NCI-H2196 (cell line): ENCODE results near the gene TSPEAR.

Experiments
- DNase-seq: peaks from one replicate; lab custom pipeline; 2025; ENCODE audit not compliant: unreplicated experiment; lab: John Stamatoyannopoulos, UW

Gene TSPEAR

DNA sequence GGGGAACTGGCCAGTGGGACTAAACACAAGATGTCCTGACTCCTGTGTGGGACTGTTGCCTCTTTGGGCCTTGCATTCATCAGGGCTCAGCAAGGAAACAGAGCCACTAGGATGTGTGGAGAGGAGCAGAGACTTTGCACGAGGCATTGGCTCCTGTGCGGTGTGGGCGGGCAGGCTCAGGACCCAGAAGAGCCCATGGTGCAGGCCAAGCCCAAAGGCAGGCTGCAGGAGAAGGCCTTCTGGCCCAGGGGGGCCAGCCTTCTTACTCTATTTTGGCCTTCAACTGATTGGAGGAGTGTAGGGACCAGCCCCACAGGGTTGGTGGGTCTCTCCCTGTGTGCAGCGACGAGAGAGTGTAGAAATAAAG is 232.6 kb downstream of the TSPEAR start:
- DNase-seq, result no peak

DNA sequence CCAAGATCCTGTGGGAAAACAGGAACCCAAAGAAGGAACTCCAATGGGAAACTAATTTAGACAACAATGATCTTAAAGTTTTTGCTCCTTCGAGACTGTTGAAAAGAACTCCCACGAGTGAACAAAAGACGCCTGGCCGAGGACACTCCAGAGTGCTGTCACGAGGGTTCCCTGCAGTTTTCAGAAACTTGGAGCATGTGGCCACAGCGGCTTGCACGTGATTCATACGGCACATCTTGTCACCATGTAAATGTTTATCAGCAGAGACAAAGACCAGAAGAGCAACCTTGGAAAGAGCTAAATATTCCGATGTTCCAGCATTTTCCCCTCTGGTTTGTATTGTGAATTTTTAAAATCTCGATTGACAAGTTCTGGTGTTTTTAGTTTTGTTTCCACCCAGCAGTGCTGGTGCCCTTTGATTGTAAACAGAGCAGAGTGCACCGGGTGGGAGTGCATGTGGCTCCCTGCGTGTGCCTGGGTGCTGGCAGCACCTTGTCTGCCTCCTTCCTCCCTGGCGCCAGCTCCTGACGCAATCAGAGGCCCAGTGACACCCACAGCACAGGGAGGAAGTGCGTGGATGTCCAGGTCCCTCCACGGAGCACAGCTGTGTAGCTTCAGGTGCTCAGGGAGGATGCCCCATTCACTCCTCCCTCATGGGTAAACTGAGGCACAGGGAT is 233.1 kb downstream of the TSPEAR start:
- DNase-seq, result no peak

DNA sequence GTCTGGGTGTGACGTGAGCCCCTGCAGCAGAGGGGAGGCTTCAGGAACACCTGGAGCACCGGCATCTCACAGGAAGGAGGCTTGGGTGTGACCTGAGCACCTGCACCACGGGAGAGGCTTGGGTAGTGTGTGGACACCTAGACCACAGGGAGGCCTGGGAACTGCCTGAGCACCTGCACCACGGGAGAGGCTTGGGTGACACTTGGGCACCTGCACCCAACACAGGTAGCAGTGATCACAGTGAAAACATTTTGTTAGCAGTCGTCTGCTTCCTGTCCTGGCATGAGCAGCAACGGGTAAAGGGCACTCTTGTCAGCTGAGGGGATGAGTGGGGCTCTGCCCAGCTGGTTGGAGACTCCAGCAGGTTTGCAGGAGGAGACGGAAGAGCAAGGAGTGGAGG is 233.7 kb downstream of the TSPEAR start:
- DNase-seq, result no peak

DNA sequence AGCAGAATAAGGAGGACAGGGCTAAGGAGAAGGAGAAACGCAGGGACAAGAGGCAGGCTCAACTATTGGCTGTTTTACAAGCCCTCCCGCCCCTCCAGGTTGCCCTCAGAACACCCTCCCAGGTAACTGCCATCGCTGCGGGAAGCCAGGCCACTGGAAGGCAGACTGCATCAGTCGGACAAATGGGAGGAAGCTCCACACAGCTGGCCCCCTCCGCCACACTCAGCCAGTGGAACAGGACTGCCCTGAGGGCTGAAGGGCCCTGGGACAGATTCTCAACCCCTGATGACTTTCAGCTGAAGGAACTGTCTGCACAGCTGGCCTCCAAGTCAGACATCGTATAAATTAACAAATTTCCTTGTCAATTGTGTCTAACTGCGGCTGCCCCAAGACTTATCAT is 234.2 kb downstream of the TSPEAR start:
- no peak for DNase-seq

DNA sequence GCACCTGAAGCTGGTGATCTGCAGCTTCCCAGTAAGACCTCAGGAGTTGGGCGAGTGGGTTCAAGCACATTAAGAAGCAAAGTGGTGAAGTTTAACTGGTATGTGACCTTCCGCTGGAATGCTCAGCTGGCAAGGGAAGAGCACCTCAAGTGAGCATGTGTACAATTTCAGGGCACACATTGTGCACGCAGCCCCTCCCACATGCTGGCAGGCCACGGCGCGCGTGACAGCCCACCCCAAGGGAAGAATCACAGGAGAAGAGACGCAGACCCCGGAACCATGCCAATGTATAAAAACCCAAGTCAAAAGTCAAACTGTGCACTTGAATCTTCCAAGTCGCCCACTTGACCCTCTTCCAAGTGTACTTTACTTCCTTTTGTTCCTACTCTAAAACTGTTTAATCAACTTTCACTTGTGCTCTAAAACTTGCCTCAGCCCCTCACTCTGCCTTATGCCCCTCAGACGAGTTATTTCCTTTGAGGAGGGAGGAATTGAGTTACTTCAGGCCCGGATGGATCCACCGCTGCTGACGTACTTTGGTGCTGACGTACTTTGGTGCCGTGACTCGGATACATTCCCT is 236.0 kb downstream of the TSPEAR start:
- DNase-seq, result no peak

DNA sequence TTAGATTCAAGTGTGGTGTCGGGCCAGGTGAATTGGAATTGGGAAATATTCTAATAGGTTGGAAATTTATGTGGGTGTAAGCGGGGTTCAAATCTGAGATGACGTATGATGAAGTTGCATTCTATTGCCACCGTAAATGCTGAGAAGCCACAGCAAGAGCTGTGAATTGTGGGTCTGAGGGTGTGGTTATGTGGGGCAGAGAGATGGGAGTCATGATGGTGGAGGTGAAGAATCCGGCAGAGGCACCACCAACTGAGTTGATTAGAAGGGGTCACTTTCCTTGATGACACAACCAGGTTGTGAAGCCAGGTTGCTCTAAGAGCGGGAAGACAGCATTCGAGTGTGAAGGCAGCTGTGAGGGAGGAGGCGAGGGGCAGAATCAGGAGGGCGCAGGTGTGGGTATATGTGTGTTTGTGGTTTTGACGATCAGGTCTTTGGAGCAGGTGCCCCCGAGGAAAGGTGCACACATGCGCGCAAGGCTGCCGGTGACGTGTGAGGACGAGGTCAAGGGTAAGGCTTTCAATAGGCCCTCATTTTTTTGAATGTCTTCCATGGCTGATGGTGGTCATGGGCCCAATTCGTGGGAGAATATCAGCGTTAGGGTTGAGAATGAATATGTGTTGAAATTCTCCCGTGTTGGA is 237.3 kb downstream of the TSPEAR start:
- DNase-seq, result no peak

DNA sequence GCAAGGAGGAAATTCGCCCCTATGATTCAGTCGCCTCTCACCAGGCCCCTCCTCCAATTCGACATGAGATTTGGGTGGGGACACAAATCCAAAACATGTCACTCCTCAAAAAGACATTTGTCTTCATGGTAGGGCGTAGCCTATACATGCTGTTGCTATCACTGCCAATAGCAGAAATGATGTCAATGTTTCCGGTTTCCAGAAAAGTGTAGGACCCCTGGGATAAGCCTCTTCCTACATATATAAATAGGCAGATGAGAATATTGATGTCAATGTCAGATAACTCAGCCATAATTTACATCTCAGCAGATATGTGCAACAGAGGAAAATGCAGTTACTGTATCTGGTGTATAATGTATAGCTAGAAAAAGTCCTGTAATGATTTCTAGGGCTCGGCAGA is 239.4 kb downstream of the TSPEAR start:
- no peak for DNase-seq

DNA sequence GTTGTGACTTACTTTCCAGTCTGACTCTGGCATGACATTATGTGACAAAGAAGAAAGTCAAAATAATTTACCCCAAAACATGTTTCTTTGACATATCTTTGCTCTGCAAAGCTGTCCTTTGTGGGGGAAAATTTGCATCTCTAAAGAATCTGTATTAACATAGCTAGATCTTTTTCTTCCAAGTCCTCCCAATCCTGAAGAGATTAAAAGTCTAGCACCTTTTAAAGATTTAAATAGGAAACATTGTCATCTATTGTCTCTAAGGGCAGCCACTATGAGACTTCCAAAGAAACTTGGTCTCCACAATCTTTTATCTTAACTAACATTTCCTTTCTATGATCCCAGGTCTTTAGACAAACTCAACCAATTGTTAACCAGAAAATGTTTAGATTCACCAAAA is 240.0 kb downstream of the TSPEAR start:
- no peak for DNase-seq

DNA sequence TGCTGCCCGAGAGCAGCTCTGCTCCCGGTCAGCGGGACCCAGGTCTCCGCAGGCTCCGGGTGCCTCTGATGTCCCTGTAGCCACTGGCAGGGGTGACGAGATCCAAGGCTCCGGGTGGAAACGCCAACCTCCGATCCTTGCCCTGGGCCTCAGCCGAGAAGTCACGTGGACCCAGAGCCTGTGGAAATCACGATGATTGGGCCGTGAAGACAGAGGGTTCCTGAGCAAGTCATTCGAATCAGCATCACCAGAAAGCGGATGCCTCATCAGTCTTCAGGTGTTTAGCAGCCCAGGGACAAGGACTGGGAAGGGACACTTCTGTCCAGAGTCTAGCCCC is 243.5 kb downstream of the TSPEAR start:
- DNase-seq, result no peak

DNA sequence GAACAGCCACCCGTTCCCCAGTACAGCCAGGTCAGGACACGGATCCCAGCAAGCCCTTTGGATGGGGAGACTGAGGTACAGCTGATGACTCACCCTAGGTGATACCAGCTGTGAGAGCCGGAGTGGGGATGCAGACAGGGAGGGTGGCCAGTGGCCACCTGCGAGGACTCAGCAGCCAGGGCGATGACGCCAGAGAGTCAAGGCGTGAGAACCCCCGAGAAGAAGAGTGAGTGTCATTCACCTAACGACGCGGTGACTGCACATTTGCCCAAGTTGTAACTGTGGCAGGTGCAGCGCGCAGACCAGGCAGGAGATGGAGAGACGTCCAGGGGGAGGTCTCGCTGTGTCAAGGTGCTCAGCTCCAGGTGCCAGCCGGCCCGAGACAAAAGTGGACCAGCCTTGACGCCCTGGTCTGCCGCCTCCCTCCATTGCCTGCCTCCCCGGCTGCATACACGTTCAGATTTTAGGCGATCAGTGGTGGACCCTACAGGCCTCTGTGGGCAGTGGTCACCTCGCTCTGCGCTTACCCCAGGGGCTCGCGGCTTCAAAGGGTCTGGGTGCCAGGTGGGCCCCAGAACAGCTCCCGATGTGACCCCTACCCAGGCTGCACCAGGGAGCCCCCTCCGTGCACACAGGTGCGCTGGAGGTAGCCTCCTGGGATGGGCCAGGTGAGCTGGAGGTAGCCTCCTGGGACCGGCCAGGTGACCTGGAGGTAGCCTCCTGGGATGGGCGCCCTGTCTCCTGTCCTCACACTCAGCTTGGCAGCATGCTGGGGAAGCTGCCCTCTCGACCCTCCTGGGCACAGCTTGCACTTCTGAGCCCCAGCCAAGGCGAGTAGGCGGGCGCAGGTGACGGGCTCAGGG is 244.1 kb downstream of the TSPEAR start:
- DNase-seq, result no peak

DNA sequence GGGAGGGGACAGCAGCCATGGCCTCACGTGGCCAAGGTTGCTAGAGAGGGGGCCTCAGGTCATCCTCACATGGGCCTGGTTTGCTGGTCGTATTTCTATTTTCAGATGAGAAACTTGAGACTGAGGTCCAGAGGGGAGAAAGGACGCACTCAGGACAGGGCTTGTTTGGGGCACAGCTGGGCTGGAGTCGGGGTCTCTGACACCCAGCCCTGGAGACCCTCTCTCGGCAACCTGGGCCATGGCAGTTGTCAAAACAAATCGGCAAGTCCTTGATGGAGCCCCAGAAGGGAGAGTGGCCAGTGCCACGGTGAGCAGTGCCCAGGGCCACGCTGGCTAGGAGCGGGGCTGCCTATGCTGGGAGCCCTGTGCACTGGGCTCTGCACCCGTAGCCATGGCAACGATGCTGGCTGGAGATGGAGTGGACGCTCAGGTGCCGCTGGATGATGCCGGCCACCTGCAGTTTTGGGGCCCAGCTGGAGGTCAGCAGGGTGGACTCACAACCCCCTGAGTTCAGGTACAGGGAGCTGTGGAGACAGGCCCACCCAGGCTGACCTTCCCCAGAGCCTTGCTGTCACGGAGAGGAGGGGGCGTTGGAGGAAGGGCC is 244.9 kb downstream of the TSPEAR start:
- DNase-seq, result no peak

DNA sequence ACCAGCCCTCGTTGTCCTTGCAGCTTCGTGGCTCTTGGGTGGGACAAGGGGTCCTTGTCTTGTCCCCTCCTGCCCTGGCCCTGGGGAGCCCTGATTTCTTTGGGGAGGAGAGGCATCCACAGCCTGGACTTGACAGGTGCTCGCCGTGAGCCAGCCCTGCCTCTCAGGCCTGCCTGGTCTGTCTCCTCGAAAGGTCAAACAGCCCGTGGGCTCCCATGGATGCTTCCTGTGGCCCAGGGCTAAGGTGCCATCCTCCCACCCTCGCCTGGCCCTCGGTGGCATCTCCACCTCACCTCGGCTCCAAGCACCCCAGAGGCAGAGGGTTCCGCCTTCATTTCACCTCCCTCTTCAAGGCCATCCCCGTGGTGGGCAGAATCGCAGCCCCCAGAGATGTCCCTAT is 247.0 kb downstream of the TSPEAR start:
- DNase-seq, result no peak

DNA sequence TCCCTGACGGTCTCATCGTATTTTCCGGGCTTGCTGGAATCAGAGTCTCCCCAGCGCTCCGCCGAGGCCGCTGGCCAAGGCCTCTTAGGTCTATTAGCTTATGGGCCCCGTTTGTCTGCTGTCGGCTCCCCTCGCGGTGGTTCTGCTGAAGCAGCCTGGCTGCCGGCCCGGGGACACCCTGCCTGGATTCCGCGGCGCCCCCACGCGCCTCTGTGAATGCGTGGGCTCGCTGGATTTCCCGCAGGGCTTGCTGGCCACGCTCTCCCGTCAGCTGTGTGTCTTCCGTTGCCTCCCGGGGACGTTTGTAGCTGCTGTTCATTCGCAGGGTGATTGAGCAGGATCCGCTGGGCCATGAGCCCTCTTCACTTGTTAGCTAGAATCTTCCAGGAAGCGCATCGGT is 247.6 kb downstream of the TSPEAR start:
- no peak for DNase-seq

DNA sequence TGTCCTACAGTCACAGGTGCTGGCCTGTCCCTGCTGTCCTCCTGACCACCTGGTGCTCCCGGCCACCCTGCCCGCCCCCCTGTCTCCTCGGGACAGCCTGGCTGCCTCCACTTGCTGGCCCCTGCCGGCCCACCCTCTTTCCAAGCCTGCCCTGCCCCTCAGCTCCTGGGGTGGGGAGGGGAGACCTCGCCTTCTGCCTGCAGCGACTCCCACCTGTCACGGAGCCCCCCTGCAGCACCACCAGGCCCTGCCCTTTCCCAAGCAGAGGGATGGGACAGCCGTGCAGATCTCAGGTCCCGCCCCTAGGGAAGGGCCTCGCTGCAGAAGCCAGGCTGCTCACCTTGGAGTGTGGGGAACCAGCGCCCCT is 248.6 kb downstream of the TSPEAR start:
- no peak for DNase-seq

DNA sequence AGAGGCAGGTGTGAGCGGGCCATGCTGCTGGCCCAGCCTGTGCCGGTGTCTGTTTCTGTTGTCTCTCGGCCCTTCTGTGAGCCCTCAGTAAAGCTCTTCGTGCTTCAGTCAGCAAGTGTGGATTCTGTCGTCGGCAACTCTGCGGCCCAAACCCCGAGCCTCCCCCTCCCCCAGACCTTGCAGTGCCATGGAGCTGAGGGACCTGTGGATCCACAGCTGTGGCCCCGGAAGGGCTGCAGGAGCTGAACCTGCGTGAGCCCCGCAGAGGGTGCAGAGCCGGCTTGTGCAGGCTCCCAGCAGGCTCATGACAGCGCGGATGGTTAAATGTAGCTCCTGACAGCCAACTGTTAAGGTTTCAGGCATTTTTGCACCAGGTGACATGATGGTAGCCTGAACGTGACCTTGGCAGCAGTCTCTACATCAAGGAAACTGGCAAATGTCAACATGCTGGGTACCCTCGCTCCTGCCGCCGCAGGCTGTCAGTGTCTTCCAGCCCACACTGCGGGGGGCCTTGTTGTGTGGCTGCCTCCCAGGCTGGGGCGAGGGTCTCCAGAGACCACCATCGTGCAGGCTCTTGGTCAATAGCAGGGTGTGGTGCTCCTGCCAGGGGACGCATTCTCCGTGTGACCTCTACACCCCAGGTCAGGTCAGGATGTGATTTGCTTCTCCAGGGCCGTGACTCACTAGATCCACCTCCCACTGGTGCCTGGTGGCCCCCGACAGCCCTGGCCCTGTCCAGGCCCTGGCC is 249.1 kb downstream of the TSPEAR start:
- DNase-seq, result no peak

DNA sequence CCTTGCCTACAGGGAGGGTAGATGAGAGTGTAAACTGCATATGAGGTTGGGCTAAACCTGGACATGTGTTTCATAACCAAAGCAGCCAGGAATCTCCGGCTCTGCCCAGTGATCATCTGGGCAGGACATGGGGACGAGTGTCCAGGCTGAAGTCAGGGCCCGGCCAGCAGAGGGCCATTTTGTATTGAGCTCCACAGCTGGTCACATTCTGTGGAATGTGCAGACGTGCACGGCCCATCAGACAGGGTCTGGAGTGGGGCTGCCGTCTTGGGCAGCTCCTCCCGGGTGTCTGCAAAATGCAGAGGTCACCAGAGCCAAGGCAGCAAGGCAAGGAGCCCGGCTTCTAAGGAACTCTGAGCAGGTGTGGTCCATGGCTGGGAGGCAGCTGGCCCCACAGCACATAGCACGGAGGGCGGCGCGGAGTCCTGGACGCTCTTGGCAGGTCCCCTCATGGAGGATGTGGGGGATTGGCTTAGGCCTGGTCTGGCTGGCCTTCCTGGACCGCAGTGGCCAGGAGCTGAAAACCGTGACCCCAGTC is 249.8 kb downstream of the TSPEAR start:
- DNase-seq, result no peak

DNA sequence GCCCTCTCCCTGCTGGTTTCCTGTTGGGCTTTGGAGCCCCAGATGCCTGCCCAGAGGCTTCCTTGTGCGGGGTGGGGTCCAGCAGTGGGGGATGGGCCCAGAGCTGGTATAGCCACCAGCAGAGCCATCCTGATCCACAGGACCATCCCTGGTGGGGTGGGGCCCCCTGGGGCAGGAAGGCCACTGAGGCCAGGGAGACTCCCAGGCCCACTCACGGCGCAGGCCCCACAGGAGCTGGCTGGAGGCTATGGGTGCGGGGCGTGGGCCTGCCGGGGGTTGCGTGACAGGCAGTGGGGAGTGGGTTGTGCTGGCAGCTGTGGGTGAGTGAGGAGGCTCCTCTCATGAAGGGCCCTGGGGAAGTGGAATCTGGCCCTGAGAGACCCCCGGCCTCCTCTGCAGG is 250.4 kb downstream of the TSPEAR start:
- DNase-seq, result no peak

DNA sequence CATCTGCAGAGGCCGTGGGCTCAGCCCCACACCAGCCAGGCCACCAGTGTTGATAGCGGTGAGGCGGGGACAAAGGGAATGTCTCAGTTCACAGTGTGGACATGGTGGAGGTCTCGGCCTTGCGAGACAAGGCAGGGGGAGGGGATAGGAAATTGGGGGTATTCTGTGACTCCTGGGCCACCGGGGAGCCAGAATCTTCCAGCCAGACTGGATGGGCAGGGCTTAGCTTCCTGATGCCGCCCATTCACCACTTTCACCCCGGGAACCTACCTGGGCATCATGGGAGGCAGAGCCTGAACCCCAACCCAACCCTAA is 251.0 kb downstream of the TSPEAR start:
- no peak for DNase-seq

DNA sequence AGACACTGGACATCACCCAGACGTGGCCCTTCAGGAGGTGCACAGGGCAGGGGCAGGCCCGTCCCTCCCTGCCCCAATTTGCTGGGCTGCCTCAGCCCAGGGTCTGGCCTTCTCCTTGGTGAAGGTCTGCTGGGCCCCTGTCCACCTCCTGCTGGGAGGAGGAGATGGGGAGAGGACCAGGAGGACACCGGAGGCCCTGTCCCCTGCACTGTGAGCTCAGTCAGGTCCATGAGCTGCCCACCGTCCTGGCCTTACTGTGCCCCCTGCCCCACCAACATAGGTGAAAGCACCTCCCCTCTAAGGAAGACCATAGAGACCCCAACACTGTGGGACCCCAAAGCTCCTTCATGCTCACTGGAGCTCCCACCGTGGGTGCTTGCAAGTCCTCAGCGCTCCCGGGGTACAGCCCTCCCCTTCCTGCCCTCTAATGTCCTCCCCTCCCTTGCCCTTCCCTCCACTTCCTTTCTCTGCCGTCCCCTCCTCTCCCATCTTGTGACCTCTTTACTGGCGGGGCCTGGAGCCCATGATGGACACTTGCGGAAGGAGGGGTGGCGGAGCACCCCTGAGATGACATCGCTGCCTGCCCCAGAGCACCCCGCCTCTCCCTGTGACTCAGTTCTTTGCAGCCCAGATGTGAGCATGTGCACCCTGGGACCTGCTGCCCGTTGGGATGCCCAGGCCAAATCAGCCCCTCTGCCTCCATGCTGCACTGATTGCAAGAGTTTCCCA is 251.5 kb downstream of the TSPEAR start:
- DNase-seq, result no peak
